ENCODE results near the gene P2RY2. TPM values are rescaled to one million over a fixed set of nuclear protein-coding genes. Genes with fewer than 3 reads are reported as not detected.

Gene P2RY2
- total RNA-seq, 1 donor from 2014 or later = 12.3 TPM

GRCh38 chr11:73199446-73199845, 18.6 kb upstream of the P2RY2 start:
- ATAC-seq (no peak), DNase-seq (ENCODE audit: low spot score) (no peak)
- intact Hi-C loops (cut with DNase I) = no loop called here

- peak; percentile 31 for DNase-seq (ENCODE audit: low spot score)
- intact Hi-C loops (cut with DNase I) = no loop called here
- peak; percentile 8 for ATAC-seq
These were observed 17.8 kb upstream of the P2RY2 start for GRCh38 chr11:73200256-73200655.

GRCh38 chr11:73201249-73201648, 16.8 kb upstream of the P2RY2 start:
- ATAC-seq (peak; percentile 91), DNase-seq (ENCODE audit: low spot score) (peak; percentile 58)
- intact Hi-C loops (cut with DNase I) = no loop called here

DNA sequence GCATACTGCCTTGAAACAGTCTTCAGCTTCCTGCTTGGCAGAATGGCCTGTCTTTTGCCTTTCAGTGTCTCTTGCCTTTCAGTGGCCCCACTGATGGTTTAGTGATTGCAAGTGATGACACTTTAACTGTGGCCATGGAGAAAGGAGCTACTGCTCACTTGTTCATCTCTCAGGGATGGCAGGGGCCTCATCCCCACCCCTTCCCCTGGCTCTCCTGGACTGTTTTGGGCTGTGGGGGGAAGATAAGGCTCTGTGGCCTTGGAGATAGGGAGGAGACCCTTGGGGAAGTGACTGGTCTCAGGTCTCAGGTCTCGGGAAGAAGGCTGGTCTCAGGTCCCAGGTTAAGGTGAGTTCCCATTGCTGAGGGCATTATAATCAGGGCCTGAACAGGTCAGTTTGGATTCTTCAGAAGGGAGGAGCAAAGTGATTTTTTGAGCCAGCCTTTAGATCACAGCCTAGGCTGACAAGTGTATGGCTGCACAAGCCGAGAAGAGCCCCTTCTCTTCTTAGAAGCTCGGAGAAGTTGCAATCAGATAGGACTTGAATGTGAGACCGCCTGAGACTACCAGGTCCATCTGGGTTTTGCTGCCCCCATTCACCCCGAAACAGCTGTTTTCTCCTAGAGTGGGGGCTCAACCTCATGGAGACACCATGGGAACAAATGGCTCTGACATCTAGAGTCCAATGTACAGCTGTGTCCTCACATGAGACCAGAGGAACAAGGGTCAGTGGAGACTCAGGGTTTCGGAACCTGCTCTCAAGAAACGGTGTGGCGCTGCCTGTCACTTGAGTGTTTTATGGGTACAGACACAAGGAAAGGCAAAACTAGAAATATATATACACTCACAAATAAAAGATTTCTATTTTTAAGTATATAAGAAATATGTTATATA, 15.9 kb upstream of the P2RY2 start:
- DNase-seq (ENCODE audit: low spot score) (peak; percentile 28), ATAC-seq (no peak)
- intact Hi-C loops (cut with DNase I) = no loop called here

- ATAC-seq (no peak), DNase-seq (ENCODE audit: low spot score) (no peak)
- intact Hi-C loops (cut with DNase I) = no loop called here
These were observed 14.8 kb upstream of the P2RY2 start for GRCh38 chr11:73203322-73203721.

DNA sequence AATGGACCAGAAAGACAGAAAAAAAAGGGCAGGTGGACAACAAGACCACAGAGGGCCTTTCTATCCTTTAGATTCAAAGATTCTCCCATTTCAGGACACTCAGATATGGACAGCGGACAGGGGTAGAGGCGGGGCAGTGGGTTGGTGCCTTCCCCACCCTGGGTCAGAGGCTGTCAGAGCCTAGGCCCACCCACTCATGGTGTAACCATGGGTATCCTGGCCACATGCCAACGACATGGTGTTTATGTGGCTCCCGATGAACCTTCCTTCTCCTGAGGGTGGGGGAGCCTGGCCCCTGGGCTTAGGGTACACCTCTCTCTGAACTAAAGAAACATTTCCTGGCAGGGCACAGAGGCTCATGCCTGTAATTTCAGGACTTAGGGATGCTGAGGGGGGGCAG, 14.3 kb upstream of the P2RY2 start:
- intact Hi-C loops (cut with DNase I) = no loop called here
- ATAC-seq (no peak), DNase-seq (ENCODE audit: low spot score) (peak; percentile 60)

DNA sequence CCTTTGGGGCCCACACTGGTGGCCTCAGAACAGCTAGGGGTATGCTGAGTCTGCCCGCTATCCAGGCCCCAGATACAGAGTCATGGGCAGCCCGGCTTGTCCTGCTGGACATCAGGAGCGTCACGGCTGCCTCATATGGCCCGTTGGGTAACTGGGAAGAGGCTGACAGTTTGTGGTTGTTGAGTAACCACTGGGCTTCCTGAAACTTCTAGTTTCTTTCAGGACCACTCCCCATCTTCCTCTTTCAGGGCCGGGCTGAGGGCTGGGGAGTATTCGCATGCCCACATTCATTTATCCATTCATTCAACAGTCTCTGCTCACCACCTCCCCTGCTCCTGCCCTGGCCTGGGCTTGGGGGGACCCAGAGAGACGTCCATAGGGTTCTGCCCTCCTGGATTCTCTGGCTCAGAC, 13.4 kb upstream of the P2RY2 start:
- DNase-seq (ENCODE audit: low spot score) = peak; percentile 62
- peak; percentile 55 for ATAC-seq
- intact Hi-C loops (cut with DNase I) = no loop called here

GRCh38 chr11:73205661-73206343, 12.3 kb upstream of the P2RY2 start:
- intact Hi-C loops (cut with DNase I) = no loop called here
- ATAC-seq (no peak), DNase-seq (ENCODE audit: low spot score) (peak; percentile 18)

DNA sequence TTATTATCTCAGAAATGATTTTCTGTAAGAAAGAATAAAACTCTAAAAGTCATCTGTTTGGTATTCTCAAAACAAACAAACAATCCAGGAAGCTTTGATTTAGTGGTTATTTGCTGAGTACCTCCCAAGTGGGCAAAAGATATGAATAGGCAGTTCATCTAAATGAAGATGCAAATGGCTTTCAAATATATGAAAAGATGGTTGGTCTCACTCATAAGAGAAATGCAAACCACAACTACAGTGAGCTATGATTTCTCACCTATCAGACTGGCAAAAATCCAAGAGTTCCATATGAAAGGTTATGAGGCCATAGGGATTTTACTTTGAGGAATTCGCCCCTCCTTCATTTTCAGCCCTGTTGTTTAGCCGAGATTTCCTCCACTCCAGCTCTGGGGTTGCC, 11.3 kb upstream of the P2RY2 start:
- ATAC-seq = no peak
- intact Hi-C loops (cut with DNase I) = no loop called here
- no peak for DNase-seq (ENCODE audit: low spot score)

- no peak for DNase-seq (ENCODE audit: low spot score)
- ATAC-seq = no peak
- intact Hi-C loops (cut with DNase I) = no loop called here
These were observed 8.2 kb upstream of the P2RY2 start for GRCh38 chr11:73209892-73210291.

- no peak for ATAC-seq
- intact Hi-C loops (cut with DNase I) = no loop called here
- DNase-seq (ENCODE audit: low spot score) = no peak
These were observed 7.0 kb upstream of the P2RY2 start for GRCh38 chr11:73210916-73211667.

GRCh38 chr11:73213196-73214143, 4.6 kb upstream of the P2RY2 start:
- DNase-seq (ENCODE audit: low spot score) (no peak), ATAC-seq (peak; percentile 34)
- intact Hi-C loops (cut with DNase I) = no loop called here

GRCh38 chr11:73215191-73216134, 2.6 kb upstream of the P2RY2 start:
- ATAC-seq (no peak), DNase-seq (ENCODE audit: low spot score) (no peak)
- intact Hi-C loops (cut with DNase I) = no loop called here

DNA sequence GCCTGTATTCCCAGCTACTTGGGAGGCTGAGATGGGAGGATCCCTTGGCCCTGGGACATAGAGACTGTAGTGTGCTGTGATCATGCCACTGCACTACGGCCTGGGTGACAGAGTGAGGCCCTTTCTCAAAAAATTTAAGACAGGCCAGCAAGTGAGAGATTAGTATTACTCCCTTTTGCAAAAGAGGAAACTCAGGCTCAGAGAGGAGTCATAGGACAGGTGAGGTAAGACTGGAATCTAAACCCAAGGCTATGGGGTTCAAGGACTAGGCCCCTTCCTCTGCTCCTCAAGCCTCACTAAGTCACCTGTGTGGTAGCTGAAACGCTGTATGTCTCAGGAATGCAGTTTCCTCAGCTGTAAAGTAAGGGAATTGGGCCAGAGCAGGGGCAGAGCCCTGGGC, 1.6 kb upstream of the P2RY2 start:
- no peak for ATAC-seq
- intact Hi-C loops (cut with DNase I) = no loop called here
- DNase-seq (ENCODE audit: low spot score) = no peak

- intact Hi-C loops (cut with DNase I) = no loop called here
- DNase-seq (ENCODE audit: low spot score) (no peak), ATAC-seq (peak; percentile 29)
These were observed 811 bp upstream of the P2RY2 start for GRCh38 chr11:73217131-73217809.

DNA sequence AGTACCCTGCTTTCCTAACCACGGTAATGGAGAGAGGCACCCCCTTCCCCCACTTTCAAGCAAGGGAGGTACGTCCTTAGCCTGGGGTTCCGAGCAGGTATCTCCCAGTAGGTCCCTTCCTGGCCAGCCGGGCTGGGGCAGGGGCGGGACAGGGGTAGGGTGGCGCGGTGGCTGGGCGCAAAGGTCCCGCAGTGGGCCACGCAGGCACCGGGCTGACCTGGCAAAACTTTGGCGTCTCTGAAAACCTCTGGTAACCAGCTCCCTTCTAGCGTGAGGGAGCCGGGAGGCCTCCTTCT, 323 bp upstream of the P2RY2 start:
- ATAC-seq = no peak
- intact Hi-C loops (cut with DNase I) = no loop called here
- no peak for DNase-seq (ENCODE audit: low spot score)

DNA sequence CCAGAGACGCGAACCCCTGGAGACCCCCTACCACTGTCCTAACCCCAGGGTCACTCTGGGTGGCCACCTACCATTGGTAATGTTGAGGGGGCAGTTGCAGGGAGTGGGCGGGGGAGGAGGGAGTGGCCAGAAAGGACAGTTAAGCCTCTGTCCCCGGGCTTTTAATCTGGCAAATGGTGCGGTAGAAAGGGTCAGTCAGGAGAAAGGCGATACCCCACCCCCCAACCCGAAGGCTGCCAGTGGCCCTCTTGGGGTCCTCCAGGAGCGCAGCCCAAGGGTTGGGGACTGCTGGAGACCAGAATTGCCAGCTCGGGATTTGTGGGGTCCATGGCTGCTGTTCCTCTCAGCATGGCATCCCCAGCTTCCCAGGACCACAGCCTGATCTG, 742 bp downstream of the P2RY2 start:
- intact Hi-C loops (cut with DNase I) = no loop called here
- ATAC-seq (no peak), DNase-seq (ENCODE audit: low spot score) (no peak)
